Limb (tissue), 2 donors: Measurements from ENCODE around the gene PIM2.
"Not testable (repeated sequence)": the region's sequence is repeated elsewhere in the genome, so short reads cannot be mapped to it uniquely, and the experiment has no call there.

Source experiments
- DNase-seq, 2 donors: peaks; one replicate each; pipeline ENCODE4 v3.0.0-alpha.2; 2016; ENCODE audit errors: extremely low spot score in 2 of 2

PIM2 gene

GRCh38 chrX:48876944-48877343 lies 41.9 kb downstream of the PIM2 start:
- not testable (repeated sequence) for DNase-seq

DNA sequence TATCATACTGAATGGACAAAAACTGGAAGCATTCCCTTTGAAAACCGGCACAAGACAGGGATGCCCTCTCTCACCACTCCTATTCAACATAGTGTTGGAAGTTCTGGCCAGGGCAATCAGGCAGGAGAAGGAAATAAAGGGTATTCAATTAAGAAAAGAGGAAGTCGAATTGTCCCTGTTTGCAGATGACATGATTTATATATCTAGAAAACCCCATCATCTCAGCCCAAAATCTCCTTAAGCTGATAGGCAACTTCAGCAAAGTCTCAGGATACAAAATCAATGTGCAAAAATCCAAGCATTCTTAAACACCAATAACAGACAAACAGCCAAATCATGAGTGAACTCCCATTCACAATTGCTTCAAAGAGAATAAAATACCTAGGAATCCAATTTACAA lies 46.8 kb downstream of the PIM2 start:
- not testable (repeated sequence) for DNase-seq

DNA sequence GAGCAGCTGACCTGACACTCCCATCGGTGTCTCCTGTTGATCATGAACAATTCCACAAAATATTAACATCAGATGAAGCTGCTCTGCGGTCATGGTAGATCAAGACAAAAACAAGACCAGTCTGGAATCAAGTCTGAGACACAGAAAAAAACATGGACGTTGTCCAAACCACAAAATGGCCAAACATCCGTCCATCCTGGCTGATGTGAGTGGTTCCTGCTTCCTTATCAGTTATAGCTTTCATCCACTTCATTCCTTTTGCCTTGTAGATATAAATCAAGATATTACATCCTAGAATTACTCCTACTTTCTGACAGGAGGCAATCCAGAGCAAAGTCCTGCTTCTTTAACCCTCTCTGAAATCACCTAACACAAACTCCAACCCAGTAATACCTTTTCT lies 54.6 kb downstream of the PIM2 start:
- DNase-seq = no peak
